Stimulated activated memory B cell treated with anti-CD40 and anti-IgM and Interleukin-4, amounts not matched to agents 10 μg/mL and 1 μg/mL and 100 μg/mL, for 72 hours (primary cell): Measurements from ENCODE around the gene BLVRA.

ENCODE experiments used
- ATAC-seq: fragments of 150-1000 bp; cut with Tn5 transposase; 2 replicates; pipeline ENCODE4 v1.10.0; 2021
- H3K27ac Mint-ChIP-seq: one replicate; pipeline ENCODE4 v1.8.0; 2022; ENCODE audit warnings: mild to moderate bottlenecking, mixed read lengths
- H3K27me3 Mint-ChIP-seq: one replicate; pipeline ENCODE4 v1.8.0; 2022; ENCODE audit warnings: mixed read lengths
- H3K36me3 Mint-ChIP-seq: one replicate; pipeline ENCODE4 v1.8.0; 2022; ENCODE audit warnings: mixed read lengths
- H3K4me1 Mint-ChIP-seq: one replicate; pipeline ENCODE4 v1.8.0; 2022; ENCODE audit warnings: mixed read lengths
- H3K4me3 Mint-ChIP-seq: one replicate; pipeline ENCODE4 v1.8.0; 2022; ENCODE audit warnings: mild to moderate bottlenecking, moderate library complexity, mixed read lengths
- H3K9me3 Mint-ChIP-seq: one replicate; pipeline ENCODE4 v1.8.0; 2022; ENCODE audit warnings: mixed read lengths

The BLVRA gene

DNA sequence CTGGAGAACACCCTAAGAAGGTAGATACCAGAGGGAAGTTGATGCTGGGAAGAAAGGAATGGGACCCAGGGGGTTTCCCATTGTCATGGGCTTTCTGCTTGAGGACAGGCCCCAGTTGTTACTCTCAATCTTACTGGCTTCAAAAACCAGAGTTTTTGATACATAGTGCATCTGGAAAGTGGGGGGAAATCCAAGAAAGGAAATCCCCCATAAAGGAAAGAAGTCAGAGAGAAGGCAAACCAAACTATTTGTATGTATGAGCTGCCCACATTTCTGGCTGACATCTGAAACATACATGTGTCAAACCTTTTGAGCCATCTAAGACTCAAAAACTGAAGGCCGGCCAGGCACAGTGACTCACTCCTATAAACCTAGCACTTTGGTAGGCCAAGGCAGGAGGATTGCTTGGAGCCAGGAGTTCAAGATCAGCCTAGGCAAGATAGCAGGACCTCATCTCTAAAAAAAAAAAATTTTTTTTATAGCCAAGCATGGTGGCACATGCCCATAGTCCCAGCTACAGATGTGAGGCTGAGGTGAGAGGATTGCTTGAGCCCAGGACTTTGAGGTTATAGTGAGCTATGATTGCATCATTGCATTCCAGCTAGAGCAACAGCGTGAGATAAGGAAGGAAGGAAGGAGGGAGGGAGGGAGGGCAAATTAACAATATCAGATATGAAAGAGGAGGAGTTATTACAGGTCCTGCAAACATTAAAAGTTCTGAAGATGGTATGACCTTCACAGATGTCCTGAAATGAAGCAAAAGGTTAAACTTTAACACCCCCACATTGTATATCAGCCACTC is 22.5 kb upstream of the BLVRA start:
- peak; percentile 85 for ATAC-seq
- H3K4me3 Mint-ChIP-seq: no peak overlapping the region
- H3K9me3 Mint-ChIP-seq: no peaks in the 10 kb centered on the region
- peaks cover 26% of the 10 kb centered on the region for H3K4me1 Mint-ChIP-seq
- peak overlapping the region; percentile 66 for H3K27ac Mint-ChIP-seq
- H3K27me3 Mint-ChIP-seq: peaks cover 8% of the 10 kb centered on the region
- H3K36me3 Mint-ChIP-seq: peaks cover 5% of the 10 kb centered on the region

DNA sequence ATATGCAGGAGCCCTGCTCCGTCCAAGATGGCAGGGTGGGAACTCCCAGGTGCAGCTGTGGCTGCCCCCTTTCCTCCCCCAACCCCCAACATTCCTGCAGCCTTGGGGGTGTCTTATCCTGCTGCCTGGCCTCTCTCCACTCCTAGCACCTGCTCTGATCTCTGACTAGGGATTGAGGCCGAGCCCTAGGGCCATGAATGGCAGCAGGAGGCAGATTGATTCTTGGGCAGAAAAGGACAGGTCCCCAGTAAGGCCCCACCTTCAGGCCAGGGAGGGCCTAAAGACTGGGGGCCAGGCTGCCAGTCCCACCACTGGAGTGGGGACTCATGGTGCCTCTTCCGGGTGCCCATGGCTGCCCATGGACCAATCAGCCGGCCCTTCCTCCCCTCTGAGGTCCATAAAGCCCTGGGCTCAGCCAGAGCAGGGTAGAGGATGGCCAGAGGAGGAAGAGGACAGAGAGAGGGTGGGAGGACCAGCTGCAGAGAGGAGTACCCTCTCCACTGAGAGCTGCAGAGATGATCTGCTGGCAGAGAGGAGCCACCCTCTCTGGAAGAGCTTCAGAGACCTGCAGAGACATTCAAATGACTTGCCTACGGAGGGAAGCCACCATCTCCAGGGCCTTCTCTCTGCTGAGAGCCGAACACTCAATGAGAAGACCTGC is 20.9 kb upstream of the BLVRA start:
- Mint-ChIP-seq H3K27ac (no peak overlapping the region), H3K36me3 (peaks cover 5% of the 10 kb centered on the region), H3K9me3 (no peaks in the 10 kb centered on the region), H3K27me3 (peaks cover 8% of the 10 kb centered on the region), H3K4me3 (no peak overlapping the region), H3K4me1 (peaks cover 26% of the 10 kb centered on the region)
- ATAC-seq: no peak

DNA sequence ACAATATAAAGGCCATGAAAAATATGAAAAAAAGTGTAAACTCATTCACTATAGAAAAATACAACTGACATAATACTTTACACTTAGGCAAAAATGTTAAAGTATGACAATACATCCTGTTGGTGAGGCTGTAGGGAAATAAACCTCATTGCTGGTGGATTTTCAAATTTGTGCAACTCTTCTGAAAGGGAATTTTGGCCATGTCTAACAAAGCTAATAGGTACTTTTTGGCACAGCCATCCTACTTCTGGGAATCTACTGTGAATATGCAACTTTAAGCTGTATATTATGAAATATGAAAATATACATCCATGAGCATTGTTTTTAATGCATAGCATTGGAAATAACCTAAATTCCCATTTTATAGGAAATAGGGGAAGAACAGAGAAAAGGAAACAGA is 15.8 kb upstream of the BLVRA start:
- no peaks in the 10 kb centered on the region for H3K9me3 Mint-ChIP-seq
- no peak for ATAC-seq
- H3K4me1 Mint-ChIP-seq: no peaks in the 10 kb centered on the region
- H3K36me3 Mint-ChIP-seq: no peaks in the 10 kb centered on the region
- H3K27ac Mint-ChIP-seq: no peak overlapping the region
- H3K27me3 Mint-ChIP-seq: peaks cover 12% of the 10 kb centered on the region
- no peak overlapping the region for H3K4me3 Mint-ChIP-seq

- no peak for ATAC-seq
- Mint-ChIP-seq H3K4me1 (no peaks in the 10 kb centered on the region), H3K27me3 (peaks cover 12% of the 10 kb centered on the region), H3K9me3 (no peaks in the 10 kb centered on the region), H3K27ac (no peak overlapping the region), H3K4me3 (no peak overlapping the region), H3K36me3 (no peaks in the 10 kb centered on the region)
These were observed 11.0 kb upstream of the BLVRA start for GRCh38 chr7:43747328-43748105.

DNA sequence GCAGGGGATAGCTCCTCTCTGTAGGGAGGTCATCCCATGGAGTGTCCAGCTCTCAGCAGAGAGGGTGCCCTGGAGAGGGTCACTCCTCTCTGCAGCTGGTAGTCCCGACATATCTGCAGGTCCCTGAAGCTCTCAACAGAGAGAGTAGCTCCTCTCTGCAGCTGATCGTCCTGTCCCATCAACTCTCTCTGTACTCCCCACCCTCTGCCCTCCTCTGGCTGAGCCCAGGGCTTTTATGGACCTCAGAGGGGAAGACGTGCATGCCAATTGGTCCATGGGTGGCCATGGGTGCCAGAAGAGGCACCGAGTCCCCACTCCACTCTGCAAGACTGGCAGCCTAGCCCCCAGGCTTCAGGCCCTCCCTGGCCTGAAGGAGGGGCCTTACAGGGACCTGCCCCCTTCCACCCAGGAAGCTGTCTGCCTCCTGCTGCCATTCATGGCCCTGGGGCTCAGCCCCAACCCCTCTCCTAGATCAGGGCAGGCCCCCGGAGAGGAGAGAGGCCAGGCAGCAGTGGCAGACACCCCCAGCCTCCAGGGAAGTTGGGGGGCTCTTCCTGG is 9.0 kb upstream of the BLVRA start:
- no peaks in the 10 kb centered on the region for H3K36me3 Mint-ChIP-seq
- H3K27me3 Mint-ChIP-seq: peaks cover 12% of the 10 kb centered on the region
- no peak overlapping the region for H3K4me3 Mint-ChIP-seq
- H3K4me1 Mint-ChIP-seq: no peaks in the 10 kb centered on the region
- no peak for ATAC-seq
- no peaks in the 10 kb centered on the region for H3K9me3 Mint-ChIP-seq
- H3K27ac Mint-ChIP-seq: no peak overlapping the region

DNA sequence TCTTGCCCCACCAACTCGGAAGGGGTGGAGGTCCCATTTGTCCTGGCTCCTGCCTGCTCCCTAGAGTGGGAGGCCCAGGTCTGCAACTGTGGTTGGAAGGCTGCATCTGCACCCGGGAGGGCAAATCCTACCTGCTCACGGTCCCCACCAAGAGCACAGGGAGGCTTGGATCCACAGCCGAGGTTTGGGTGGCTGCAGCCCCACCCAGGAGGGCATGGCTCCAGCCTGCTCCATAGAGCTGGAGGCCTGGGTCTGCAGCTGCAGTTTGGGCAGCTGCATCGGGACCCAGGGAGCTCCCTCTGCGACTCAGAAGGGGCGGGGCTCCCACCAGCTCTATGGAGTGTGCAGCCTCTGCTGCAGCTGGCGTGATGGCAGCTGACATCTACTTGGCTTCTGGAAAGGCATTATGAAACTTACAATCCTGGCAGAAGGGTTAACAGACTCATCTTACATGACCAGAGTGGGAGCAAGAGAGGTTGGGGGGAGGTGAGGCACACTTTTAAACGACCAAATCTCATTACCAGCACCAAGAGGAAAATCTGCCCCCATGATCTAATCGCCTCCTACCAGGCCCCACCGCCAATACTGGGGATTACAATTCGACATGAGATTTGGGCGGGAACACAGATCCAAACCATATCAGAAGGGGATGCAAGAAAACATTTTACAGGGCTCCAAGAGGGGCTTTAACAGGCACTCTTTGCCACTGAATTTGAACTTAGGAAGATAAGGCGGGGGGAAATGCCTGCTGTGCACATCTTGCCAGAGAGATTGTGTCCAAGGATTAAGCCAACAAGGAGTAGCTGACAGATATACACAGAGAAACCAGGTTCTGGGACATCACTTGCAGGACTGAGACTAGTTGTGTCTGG is 8.2 kb upstream of the BLVRA start:
- no peak overlapping the region for H3K4me3 Mint-ChIP-seq
- peaks cover 12% of the 10 kb centered on the region for H3K27me3 Mint-ChIP-seq
- no peaks in the 10 kb centered on the region for H3K36me3 Mint-ChIP-seq
- no peak overlapping the region for H3K27ac Mint-ChIP-seq
- ATAC-seq: no peak
- no peaks in the 10 kb centered on the region for H3K9me3 Mint-ChIP-seq
- H3K4me1 Mint-ChIP-seq: no peaks in the 10 kb centered on the region

- Mint-ChIP-seq H3K4me1 (no peaks in the 10 kb centered on the region), H3K27me3 (no peaks in the 10 kb centered on the region), H3K36me3 (no peaks in the 10 kb centered on the region), H3K4me3 (no peak overlapping the region), H3K27ac (no peak overlapping the region), H3K9me3 (no peaks in the 10 kb centered on the region)
- ATAC-seq: no peak
These were observed 6.1 kb upstream of the BLVRA start for GRCh38 chr7:43752411-43752810.

GRCh38 chr7:43753271-43753810 is 5.1 kb upstream of the BLVRA start:
- Mint-ChIP-seq H3K27me3 (no peaks in the 10 kb centered on the region), H3K36me3 (no peaks in the 10 kb centered on the region), H3K4me3 (no peak overlapping the region), H3K4me1 (peaks cover 5% of the 10 kb centered on the region), H3K9me3 (no peaks in the 10 kb centered on the region), H3K27ac (no peak overlapping the region)
- ATAC-seq: no peak

DNA sequence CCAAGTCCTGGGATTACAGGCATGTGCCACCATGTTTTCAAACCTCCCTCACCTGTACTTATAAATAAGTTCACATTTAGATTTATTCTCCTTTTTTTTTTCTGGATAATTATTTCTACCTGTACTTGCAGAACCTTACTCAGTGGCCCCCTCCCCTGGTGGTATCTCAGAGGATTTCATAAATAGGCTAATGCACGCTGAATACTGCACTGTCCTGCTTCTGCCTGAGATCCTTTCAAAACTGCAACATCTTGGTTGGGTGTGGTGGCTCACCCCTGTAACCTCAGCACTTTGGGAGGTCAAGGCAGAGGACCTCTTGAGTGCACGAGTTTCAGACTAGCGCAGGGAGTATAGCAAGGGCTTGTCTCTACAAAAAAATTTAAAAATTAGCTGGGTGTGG is 4.6 kb upstream of the BLVRA start:
- ATAC-seq: no peak
- Mint-ChIP-seq H3K36me3 (no peaks in the 10 kb centered on the region), H3K4me1 (peaks cover 5% of the 10 kb centered on the region), H3K27me3 (no peaks in the 10 kb centered on the region), H3K4me3 (no peak overlapping the region), H3K9me3 (no peaks in the 10 kb centered on the region), H3K27ac (no peak overlapping the region)

DNA sequence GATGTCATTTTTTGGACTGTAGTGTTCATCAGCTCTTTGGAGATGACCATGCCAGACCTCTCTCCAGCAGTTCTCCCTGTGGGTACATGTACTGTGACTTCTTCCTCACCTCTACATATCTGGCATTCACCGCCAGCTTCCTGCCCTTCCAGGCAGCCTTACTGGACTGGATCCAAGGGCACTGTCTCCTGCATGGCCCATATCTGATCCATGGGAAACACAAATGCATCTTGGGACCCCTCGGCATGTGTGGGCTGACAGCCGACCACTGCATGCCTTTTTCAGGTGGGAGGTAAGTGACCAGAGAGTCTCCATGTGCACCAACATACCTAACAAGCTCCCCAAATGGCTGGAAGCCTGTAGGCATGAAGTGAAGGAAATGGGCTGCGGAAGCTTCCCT is 3.9 kb upstream of the BLVRA start:
- H3K27me3 Mint-ChIP-seq: no peaks in the 10 kb centered on the region
- H3K4me1 Mint-ChIP-seq: peaks cover 5% of the 10 kb centered on the region
- no peak for ATAC-seq
- H3K9me3 Mint-ChIP-seq: no peaks in the 10 kb centered on the region
- H3K36me3 Mint-ChIP-seq: no peaks in the 10 kb centered on the region
- H3K27ac Mint-ChIP-seq: no peak overlapping the region
- no peak overlapping the region for H3K4me3 Mint-ChIP-seq

DNA sequence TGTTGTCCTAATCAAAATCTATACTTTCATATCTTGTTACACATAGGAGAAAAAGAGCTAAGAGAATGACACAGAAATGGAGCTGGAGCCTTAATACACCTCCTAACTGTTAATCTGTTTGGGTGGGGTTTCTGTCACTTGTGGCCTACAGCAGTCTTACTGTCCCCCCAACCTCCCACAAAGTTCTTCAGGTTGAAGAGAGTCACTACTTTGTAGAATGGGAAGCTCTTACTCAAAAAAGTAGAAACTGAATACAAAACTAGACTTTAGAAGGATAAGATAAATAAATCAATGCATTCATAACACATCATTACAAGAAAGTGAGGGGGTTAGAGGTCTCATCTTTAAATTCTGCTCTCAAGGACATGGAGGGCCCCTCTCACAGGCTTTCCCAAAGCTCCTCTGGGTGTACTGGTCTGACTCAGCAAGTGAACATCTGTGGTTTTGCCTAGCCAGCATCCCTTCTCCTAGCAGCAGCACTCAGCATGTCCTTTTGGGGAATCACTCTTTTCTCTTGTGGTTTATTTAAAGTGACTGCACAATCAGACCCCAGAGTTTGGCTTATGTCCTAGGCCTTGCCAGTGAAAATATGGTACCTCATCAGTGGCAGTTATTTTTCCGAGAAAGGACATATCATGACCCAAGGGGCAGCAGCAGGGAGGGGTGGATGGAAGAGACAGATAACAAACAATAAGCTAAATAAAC is 2.0 kb upstream of the BLVRA start:
- Mint-ChIP-seq H3K36me3 (no peaks in the 10 kb centered on the region), H3K4me1 (peaks cover 11% of the 10 kb centered on the region), H3K27ac (no peak overlapping the region), H3K9me3 (no peaks in the 10 kb centered on the region), H3K27me3 (no peaks in the 10 kb centered on the region), H3K4me3 (peak overlapping the region; percentile 23)
- no peak for ATAC-seq

DNA sequence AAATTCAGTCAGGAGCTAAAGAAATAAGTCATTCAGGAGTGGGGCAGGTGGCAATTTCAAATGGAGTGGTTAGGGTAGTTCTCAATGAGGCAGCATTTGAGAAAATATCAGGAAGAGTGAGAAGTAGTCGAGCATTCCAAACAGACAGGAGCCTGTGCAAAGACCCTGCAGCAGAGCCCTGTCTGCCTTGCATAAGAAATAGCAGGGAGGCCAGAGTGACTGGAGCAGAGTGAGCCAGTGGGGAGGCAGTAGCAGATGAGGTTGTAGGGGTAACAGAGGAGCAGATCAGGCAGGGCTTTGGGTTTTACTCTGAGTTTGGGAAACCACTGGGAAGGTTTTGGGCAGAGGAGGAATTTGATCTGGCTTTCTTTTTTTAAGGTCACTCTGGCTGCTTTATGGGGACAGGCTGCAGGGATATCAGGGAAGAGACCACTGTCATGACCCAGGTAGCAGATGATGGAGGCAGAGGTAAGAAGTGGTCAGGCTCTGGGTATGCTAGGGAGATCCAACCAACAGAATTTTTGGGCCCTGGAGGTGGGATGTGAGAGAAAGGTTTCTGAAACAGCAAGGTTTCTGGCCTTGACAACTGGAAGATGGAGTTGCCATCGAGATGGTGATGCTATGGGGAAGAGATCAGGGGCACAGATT is 1.3 kb upstream of the BLVRA start:
- peaks cover 17% of the 10 kb centered on the region for H3K4me1 Mint-ChIP-seq
- peak overlapping the region; percentile 23 for H3K4me3 Mint-ChIP-seq
- ATAC-seq: no peak
- H3K36me3 Mint-ChIP-seq: no peaks in the 10 kb centered on the region
- H3K27ac Mint-ChIP-seq: peak overlapping the region; percentile 3
- no peaks in the 10 kb centered on the region for H3K27me3 Mint-ChIP-seq
- H3K9me3 Mint-ChIP-seq: no peaks in the 10 kb centered on the region

DNA sequence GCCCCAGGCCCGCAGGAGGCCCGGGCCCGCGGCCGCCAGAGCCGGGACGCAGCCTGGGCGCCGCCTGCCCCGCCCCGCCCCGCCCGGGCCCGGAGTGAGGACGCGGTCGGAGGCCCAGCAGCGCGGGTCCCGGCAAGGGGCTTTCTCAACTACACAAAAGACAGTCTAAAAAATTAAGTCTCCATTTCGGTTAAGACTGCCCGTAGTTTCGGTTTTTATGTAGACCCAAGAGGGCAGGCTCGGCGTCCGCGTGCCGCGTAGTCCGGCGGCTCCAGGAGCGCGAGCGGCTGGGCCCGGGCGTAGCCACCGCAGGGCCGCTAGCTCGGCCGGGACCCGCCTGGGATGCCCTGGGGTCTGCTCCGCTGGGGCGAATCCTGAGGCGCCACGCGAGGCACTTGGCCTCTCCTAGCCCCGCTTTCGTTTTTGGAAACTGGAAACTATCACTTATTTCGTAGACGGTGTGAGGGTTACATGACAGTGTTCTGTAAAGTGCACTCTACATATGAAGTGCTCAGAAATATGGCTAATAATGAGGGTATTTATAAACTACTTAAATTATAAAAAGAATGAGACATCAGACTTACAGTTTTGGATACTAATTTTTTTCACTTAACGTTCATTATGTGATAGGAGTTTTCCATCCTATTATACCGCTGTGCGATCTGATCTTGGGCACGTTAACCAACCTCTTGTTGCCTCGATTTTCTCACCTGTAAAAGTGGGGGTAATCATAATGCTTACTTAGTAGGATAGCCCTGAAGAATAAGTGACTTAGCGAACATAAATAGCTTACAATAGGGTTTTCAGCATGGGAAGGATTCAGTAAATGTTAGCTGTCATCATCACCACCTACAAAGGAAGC is 573 bp downstream of the BLVRA start:
- Mint-ChIP-seq H3K27ac (peak overlapping the region; percentile 45), H3K4me1 (peaks cover 27% of the 10 kb centered on the region), H3K36me3 (no peaks in the 10 kb centered on the region), H3K27me3 (no peaks in the 10 kb centered on the region), H3K4me3 (peak overlapping the region; percentile 77), H3K9me3 (no peaks in the 10 kb centered on the region)
- peak; percentile 82 for ATAC-seq
